Measurements from ENCODE around the gene ATXN2. TPM values are rescaled to one million over a fixed set of nuclear protein-coding genes. Genes with fewer than 3 reads are reported as not detected.

Gene ATXN2
- total and polyA plus RNA-seq, 9 of the 15 experiments (the other 6 are each of a cell fraction or from before 2014, with no cell fraction given) = 16.8 to 67.8 (median 29.3) TPM

DNA sequence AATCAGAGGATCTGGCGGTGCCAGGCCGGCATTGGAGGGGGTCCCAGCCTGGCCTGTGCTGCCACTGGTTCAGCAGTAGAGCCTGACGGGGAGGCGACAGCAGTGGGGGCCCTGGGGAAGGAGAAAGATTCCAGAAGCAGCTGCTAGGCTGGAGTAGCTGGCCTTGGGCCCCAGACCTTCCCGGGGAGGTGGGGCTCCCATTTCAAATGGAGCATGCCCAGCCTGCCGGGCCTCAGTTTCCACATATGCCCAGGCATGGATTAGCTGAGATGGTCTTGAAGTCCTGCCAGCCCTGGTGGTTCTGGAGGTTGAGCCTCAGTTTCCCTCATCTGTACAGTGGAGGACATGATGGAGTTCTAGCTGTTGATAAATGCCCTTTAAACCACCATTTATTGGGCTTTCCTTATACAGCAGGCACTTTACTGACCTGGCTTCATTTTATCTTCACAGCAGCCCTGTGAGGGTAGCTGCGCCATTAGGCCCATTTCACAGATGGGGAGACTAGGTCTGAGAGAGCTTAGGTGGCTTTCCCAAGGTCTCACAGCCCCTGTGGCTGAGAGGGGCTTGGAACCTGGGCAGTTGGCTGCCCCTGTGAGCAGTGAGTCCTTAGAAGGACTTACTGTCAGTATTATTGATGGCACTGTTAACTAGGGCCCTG is 171.6 kb downstream of the ATXN2 start:
- H3K4me2 ChIP-seq (ENCODE audit: insufficient read depth, low read length) = no peak overlapping the region
- peaks cover 69% of the 10 kb centered on the region for H3K36me3 ChIP-seq (ENCODE audit: control insufficient read depth, insufficient read depth, low read length)
- 85% methylated on average over 4 of the region's 7 CpGs for WGBS (ENCODE audit: insufficient coverage, low coverage, missing lambda C conversion rate)
- intact Hi-C loops (cut with micrococcal nuclease) (no loop called here), in situ Hi-C loops (cut with MboI) (no loop called here)
- H2AFZ ChIP-seq (ENCODE audit: low read depth, low read length) = no peak overlapping the region
- ChIA-PET CTCF (ENCODE audit: low intra/inter-chr PET ratio) (no interaction called here), POLR2A (interaction anchor here (0.6 to 4.7 kb wide), 3 partner anchors 8 to 1012 kb away, joined by 3 to 24 read pairs (median 11); no protein-coding TSS in a partner anchor)
- no peak overlapping the region for H3K9ac ChIP-seq (ENCODE audit: insufficient read depth in 1 of 2, low read depth in 2 of 2, low read length in 2 of 2)
- FAIRE-seq (no peak), ATAC-seq (no peak), DNase-seq (ENCODE audit: extremely low read depth in 1 of 4, low spot score in 3 of 4) (no peak)
- H3K27ac ChIP-seq (ENCODE audit: extremely low read depth, low read depth, low read length) = no peak overlapping the region; the same call in 2 of the 3 replicates
- H3K79me2 ChIP-seq (ENCODE audit: control insufficient read depth, insufficient read depth, low read length) = peaks cover 94% of the 10 kb centered on the region
- H3K4me3 ChIP-seq = no peak overlapping the region
- peaks cover 7 to 45% of the 10 kb centered on the region in 2 experiments for H3K4me1 ChIP-seq (replicated peaks in 1 of 2; ENCODE audit: control insufficient read depth in 2 of 2, insufficient read depth in 2 of 2, low read length in 2 of 2)
- H3K9me3 ChIP-seq (replicated peaks; ENCODE audit: control insufficient read depth, insufficient read depth, low read depth, low read length) = no peaks in the 10 kb centered on the region
- H4K20me1 ChIP-seq (replicated peaks; ENCODE audit: control insufficient read depth, insufficient read depth, low read length) = peaks cover 47% of the 10 kb centered on the region
- no TSS peak for BruUV-seq (replicated peaks)
- H3K27me3 ChIP-seq (ENCODE audit: control insufficient read depth in 2 of 2, insufficient read depth in 2 of 2, low read length in 2 of 2) = no peaks in the 10 kb centered on the region
- H3K9me1 ChIP-seq (ENCODE audit: control insufficient read depth, insufficient read depth, low read length) = peaks cover 8% of the 10 kb centered on the region
- TF ChIP-seq, protein P1, sequence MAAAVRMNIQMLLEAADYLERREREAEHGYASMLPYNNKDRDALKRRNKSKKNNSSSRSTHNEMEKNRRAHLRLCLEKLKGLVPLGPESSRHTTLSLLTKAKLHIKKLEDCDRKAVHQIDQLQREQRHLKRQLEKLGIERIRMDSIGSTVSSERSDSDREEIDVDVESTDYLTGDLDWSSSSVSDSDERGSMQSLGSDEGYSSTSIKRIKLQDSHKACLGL (CRISPR knock-in tag; IDR thresholded peaks at IDR 0.05; ENCODE audit: borderline replicate concordance, poor library complexity, severe bottlenecking) = no peak
- TF ChIP-seq BCOR (IDR thresholded peaks at IDR 0.05) (peak; percentile 60; the same call in 1 of the 2 replicates), ZFX (CRISPR knock-in tag; IDR thresholded peaks at IDR 0.05) (peak; percentile 30; the same call in 1 of the 2 replicates), RBM25 (IDR thresholded peaks at IDR 0.05; ENCODE audit: low read depth, low read length, severe bottlenecking) (peak; percentile 23), POLR2G (IDR thresholded peaks at IDR 0.05; ENCODE audit: low read depth, low read length) (peak; percentile 42; the same call in 1 of the 2 replicates), CC2D1A (IDR thresholded peaks at IDR 0.05) (no peak)

All from K562 (cell line).